ENCODE data around the gene GBGT1.

GBGT1 gene

GRCh38 chr9:133113163-133113948 is 50.4 kb downstream of the GBGT1 start:
- Mint-ChIP-seq H3K4me3 (no peak overlapping the region), H3K4me1 (peaks cover 41% of the 10 kb centered on the region), H3K36me3 (peaks cover 6% of the 10 kb centered on the region), H3K27ac (peak overlapping the region; percentile 84), H3K27me3 (no peaks in the 10 kb centered on the region), H3K9me3 (no peaks in the 10 kb centered on the region)

- Mint-ChIP-seq H3K27me3 (no peaks in the 10 kb centered on the region), H3K4me3 (no peak overlapping the region), H3K27ac (no peak overlapping the region), H3K36me3 (peaks cover 6% of the 10 kb centered on the region), H3K4me1 (peaks cover 36% of the 10 kb centered on the region), H3K9me3 (no peaks in the 10 kb centered on the region)
Measured at GRCh38 chr9:133112663-133113026, 51.1 kb downstream of the GBGT1 start.

DNA sequence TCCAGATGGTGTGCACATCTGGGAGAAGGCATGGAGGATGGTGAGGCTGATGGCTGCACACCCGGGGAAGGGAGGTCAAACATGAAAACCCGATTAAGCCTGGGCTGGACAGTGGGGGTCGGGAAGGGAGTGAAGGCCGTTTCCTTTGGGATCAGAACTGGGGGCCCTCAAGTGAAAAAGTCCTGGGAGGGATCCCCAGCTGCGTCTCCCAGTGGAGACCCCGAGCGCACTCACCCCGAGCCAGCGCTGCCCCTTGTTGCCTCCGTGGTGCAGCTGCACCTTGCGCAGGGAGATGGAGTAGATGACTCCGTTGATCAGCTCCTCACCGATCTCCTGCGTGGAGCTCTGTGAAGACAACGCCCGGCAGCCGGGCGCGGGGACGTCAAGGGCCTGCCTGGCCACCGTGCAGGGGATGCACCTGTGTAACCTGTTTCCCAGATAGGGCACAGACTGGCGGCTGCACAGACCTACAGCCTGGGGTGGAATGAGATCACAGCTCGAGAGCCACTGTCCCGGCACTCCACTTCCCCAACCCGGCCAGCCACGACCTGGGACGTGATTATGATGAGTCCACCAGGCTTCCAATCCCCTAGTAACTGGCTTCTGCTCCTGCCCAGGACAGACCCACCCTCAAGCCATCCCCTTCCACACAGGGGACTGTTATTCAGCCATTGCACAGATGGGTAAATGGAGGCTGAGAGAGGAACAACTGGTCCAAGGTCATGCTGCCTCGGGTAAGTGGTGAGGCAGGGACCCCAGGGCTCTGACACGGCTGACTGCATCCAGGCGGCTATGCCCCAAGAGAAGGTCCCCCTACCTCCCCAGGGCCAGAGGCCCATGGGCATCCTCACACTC is 51.7 kb downstream of the GBGT1 start:
- H3K36me3 Mint-ChIP-seq = peaks cover 6% of the 10 kb centered on the region
- no peak overlapping the region for H3K27ac Mint-ChIP-seq
- H3K4me1 Mint-ChIP-seq = peaks cover 31% of the 10 kb centered on the region
- no peaks in the 10 kb centered on the region for H3K27me3 Mint-ChIP-seq
- H3K4me3 Mint-ChIP-seq = no peak overlapping the region
- H3K9me3 Mint-ChIP-seq = no peaks in the 10 kb centered on the region

GRCh38 chr9:133109931-133110650 is 53.6 kb downstream of the GBGT1 start:
- no peak overlapping the region for H3K4me3 Mint-ChIP-seq
- peak overlapping the region; percentile 41 for H3K27ac Mint-ChIP-seq
- no peaks in the 10 kb centered on the region for H3K9me3 Mint-ChIP-seq
- no peaks in the 10 kb centered on the region for H3K27me3 Mint-ChIP-seq
- H3K36me3 Mint-ChIP-seq = peaks cover 9% of the 10 kb centered on the region
- peaks cover 18% of the 10 kb centered on the region for H3K4me1 Mint-ChIP-seq

DNA sequence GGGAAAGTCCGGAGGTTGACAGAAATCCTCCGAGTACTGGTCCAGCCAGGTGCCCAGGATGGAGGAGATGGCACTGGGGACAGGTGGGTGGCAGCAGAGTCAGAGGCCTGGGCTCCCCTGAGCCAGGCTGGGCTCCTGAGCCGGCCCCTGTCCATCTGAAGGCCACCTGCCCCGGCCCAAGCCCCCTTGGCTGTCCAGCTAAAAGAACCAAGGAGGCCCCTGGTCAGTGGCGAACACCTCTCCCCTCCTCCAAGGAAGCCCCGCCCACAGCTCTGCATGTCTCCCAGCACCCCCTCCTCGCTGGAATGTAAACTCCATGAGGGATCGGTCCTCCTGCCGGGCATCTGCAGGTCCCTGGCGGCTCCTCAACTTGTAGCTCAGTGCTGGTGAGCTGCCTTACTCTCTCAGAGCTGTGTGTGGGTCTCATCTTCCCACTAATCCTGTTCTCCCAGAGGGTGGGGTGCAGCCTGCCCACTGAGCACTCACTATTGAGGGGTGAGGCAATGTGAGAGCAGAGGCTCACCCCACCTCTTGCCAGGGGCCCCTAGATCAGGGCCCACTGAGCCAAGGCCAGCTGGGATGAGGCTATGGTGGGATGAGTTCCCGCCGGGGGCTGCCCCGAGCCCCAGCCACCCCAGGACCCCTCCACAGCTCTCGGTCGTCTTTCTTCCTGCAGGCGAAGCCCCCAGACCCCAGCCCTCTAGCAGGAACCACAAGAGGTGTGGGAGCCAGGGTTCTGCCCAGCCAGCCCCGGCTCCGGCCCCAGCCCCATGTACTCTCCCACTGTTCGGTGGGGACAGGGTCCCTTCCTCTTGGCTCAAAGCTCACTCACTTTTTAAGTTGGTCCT is 54.7 kb downstream of the GBGT1 start:
- H3K9me3 Mint-ChIP-seq = no peaks in the 10 kb centered on the region
- H3K27ac Mint-ChIP-seq = no peak overlapping the region
- H3K27me3 Mint-ChIP-seq = no peaks in the 10 kb centered on the region
- peaks cover 8% of the 10 kb centered on the region for H3K4me1 Mint-ChIP-seq
- peaks cover 9% of the 10 kb centered on the region for H3K36me3 Mint-ChIP-seq
- H3K4me3 Mint-ChIP-seq = no peak overlapping the region

- H3K36me3 Mint-ChIP-seq = peaks cover 9% of the 10 kb centered on the region
- H3K27ac Mint-ChIP-seq = no peak overlapping the region
- peaks cover under 1% of the 10 kb centered on the region for H3K4me1 Mint-ChIP-seq
- H3K4me3 Mint-ChIP-seq = no peak overlapping the region
- H3K9me3 Mint-ChIP-seq = no peaks in the 10 kb centered on the region
- H3K27me3 Mint-ChIP-seq = no peaks in the 10 kb centered on the region
Measured at GRCh38 chr9:133107961-133108793, 55.5 kb downstream of the GBGT1 start.

DNA sequence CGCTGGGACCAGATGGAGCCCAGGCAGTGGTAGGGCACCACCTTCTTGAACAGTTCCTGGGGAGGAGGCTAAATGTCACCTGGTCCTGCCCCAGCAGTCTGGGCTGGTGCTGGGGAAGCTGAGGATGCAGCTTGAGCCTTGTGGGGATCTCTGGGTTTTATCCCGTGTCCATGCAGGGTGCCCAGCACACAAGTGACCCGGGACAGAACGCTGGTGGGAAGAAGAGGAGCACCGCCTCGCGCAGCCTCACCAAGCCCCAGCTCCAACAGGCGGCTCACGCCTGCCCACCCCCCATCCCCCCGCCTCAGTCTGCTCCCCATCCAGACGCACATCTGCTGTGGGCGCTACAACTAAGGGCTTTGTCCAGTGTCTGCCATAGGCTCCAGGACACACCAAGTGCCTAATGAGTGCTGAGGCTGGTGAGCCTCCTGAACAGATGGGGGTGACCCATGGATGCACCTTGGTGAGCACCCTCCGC is 56.4 kb downstream of the GBGT1 start:
- Mint-ChIP-seq H3K27ac (no peak overlapping the region), H3K9me3 (no peaks in the 10 kb centered on the region), H3K4me3 (no peak overlapping the region), H3K27me3 (no peaks in the 10 kb centered on the region), H3K4me1 (no peaks in the 10 kb centered on the region), H3K36me3 (peaks cover 14% of the 10 kb centered on the region)

GRCh38 chr9:133106511-133107244 is 57.0 kb downstream of the GBGT1 start:
- peaks cover 14% of the 10 kb centered on the region for H3K36me3 Mint-ChIP-seq
- no peak overlapping the region for H3K27ac Mint-ChIP-seq
- no peak overlapping the region for H3K4me3 Mint-ChIP-seq
- H3K4me1 Mint-ChIP-seq = no peaks in the 10 kb centered on the region
- no peaks in the 10 kb centered on the region for H3K9me3 Mint-ChIP-seq
- H3K27me3 Mint-ChIP-seq = no peaks in the 10 kb centered on the region

DNA sequence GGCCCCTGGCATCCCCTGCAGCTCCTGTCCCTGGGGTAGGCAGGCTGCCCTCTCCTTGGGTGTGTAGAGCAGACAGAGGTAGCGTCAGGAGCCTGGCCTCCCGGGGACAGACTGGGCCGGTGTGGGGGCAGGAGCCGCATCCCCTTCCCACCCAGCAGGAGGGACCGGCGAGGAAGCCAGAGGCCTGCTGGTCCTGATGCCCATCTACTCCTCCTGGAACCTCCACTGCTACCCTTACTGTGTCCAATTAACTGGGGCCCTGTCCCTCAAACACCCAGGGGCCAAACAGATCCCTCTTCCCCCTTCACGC is 58.3 kb downstream of the GBGT1 start:
- Mint-ChIP-seq H3K4me1 (no peaks in the 10 kb centered on the region), H3K4me3 (no peak overlapping the region), H3K27me3 (no peaks in the 10 kb centered on the region), H3K27ac (no peak overlapping the region), H3K9me3 (no peaks in the 10 kb centered on the region), H3K36me3 (peaks cover 18% of the 10 kb centered on the region)

GRCh38 chr9:133104718-133105460 is 58.8 kb downstream of the GBGT1 start:
- Mint-ChIP-seq H3K4me3 (no peak overlapping the region), H3K9me3 (no peaks in the 10 kb centered on the region), H3K4me1 (no peaks in the 10 kb centered on the region), H3K27ac (no peak overlapping the region), H3K36me3 (peaks cover 15% of the 10 kb centered on the region), H3K27me3 (no peaks in the 10 kb centered on the region)

- Mint-ChIP-seq H3K4me3 (no peak overlapping the region), H3K27me3 (no peaks in the 10 kb centered on the region), H3K27ac (no peak overlapping the region), H3K4me1 (no peaks in the 10 kb centered on the region), H3K9me3 (no peaks in the 10 kb centered on the region), H3K36me3 (peaks cover 16% of the 10 kb centered on the region)
Measured at GRCh38 chr9:133103987-133104505, 59.7 kb downstream of the GBGT1 start.

DNA sequence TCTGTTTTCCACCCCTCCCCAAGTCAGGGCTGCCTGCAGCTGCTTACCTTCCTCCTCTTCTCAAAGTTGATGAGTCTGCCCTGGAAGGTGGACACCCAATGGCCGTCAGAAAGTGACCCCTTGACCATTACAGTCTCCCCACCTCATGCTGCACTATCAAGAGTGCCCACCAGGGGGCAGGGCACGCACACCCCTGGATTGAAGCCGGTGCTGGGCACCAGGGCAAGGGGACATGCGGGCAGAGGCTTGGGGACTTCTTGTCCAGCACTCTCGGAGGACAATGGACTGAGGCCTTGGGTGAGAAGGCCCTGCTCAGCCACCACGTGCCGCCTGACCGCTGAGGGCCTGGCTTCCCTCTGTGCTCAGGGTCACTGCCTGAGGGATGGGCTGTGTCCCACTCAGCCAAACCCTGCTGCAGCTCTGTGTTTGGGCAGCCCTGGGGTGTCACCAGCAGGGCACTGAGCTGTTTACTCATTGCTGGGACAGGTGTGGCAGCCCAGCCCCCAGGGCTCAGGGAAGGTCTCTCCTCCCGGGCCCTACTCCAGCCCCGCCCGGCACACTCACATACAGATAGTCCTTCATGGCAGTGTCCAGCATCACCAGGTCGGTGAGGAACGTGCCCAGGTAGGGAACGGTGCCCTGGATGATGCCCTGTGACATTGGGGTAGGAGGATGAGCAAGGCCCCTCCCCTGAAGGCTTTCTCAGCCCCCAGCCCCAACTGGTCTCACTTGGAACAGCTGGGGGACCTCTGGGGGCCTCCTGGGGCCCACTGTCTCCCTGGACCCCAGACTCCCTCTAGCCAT is 60.3 kb downstream of the GBGT1 start:
- H3K36me3 Mint-ChIP-seq = peaks cover 20% of the 10 kb centered on the region
- H3K4me1 Mint-ChIP-seq = no peaks in the 10 kb centered on the region
- no peaks in the 10 kb centered on the region for H3K9me3 Mint-ChIP-seq
- no peak overlapping the region for H3K27ac Mint-ChIP-seq
- H3K27me3 Mint-ChIP-seq = no peaks in the 10 kb centered on the region
- H3K4me3 Mint-ChIP-seq = no peak overlapping the region
